Activated naive CD4-positive, alpha-beta T cell treated with anti-CD3 and anti-CD28 coated beads, Interleukin-2, amount 50 U/mL, for 16 hours (primary cell): ENCODE measurements around the gene RNF115.
A peak's percentile ranks its signal among the peaks of the same experiment; 100 is the strongest.
"Not testable (repeated sequence)": the region's sequence is repeated elsewhere in the genome, so short reads cannot be mapped to it uniquely, and the experiment has no call there.

ENCODE experiments used
- DNase-seq: peaks from one replicate; pipeline ENCODE4 v3.0.0-alpha.2; 2020

RNF115 gene

DNA sequence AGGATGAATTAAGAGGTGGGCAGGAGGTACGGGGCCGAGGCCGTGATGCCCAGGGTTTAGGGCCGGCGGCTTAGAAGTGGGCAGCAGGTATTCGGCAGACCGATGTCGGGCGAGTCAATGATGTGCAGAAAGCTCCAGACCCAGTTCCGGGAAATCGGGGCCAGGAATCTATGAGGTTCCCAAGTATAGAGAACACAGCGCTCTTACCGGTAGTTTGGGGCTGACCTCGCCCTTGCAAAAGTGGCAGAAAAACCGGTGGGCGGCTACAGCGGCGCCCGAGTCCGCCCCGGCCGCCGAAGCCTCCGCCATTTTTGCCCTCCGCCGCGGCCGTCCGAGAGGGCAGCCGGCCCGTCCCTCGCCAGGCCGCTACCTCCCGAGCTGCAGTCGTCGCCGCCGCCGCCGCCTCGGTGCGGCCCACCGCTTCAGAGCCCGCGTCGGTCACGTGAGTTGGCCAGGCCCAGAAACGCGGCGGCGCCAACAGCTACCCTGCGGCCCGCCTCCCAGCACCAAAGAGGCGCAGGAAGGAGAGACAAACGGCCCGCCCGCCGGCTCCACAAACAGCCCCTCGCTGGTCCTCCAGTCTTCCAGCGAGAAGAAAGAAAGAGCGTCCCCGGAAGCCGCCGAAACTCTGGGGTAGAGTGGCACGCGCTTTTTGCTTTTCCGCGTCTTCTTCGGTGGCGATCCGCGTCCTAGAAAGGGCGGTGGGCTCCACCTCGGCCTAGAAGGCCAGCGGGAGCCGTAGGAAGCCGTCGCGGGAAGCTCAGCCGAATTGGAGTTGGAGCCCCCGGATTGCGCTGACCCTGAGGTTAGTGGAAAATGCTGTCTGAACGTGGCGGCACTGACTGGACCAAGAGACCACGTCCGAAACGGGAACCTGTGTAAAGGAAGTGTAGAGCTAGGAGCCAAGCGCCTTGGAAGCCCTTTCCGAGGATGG lies at the start of gene RNF115, which contains the start of gene POLR3C:
RNF115 (minus strand) TSS at position 531 of the 934 bp plus-strand sequence; CDS start at position 309, 222 bp downstream.
POLR3C (plus strand) TSS at position 636 of the 934 bp plus-strand sequence. CDS start 1,577 bp downstream, outside the sequence.
- DNase-seq, result peak; percentile 86

DNA sequence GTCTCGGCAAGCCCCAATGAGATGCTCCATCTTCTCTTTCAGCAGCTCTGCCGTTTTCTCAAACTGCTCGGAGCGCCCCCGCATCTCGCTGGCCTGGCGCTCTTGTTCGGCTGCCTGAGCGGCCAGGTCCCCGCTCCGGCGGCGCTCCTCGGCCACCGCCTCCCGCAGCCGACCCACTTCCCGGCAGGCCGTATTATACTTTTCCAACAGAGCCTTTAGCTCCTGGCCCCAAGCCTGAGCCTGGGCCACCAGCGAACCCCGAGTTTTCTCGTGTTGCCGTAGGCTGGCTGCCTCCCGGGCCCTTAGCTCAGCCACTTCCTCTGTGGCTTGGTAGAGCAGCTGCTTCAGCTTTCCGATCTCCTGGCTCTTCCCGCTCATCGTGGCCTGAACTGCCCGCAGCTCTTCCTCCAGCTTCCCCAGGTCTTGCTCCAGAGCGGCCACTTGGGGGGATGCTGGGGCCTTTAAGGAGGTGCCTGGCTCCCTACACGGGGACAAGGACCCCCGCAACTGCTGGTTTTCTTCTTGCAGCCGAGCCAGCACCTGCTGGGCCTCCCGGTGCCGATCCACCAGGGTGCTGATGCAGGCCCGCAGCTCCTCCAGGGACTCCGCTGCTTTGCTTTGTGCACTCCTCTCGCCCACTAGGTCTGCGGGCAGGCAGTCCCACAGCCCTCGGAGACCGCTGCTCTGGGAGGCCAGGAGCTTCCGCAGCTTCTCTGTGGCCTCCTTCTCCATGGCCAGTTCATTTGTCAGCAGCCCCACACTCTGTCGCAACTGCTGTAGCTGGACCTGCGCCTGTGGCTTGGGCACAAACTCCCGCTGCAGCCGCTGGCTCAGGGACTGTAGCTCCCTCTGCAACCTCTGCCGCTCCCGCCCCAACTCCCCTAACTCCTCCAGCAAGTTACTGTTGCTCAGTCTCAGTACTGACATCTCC lies 48.4 kb upstream of the RNF115 start:
- DNase-seq, result peak; percentile 32

DNA sequence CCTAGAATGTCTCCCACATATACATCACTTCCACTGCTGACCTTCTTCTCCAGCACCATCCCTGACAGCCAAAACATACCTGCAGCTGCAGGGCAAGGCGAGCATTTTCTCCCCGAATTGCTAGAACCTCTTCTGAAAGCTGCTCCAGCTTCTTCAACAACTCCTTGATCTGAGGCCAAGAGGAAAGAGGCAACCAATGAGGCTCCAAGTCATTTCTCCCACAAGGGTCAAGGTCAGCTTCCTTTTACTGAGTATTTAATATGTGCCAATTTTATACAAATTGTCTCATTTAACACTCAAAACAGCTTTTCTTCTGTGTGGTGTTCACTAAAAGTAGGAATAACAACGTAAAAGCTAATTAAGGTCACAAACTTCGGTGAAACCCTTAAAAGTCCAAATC lies 44.3 kb upstream of the RNF115 start:
- DNase-seq, result no peak

DNA sequence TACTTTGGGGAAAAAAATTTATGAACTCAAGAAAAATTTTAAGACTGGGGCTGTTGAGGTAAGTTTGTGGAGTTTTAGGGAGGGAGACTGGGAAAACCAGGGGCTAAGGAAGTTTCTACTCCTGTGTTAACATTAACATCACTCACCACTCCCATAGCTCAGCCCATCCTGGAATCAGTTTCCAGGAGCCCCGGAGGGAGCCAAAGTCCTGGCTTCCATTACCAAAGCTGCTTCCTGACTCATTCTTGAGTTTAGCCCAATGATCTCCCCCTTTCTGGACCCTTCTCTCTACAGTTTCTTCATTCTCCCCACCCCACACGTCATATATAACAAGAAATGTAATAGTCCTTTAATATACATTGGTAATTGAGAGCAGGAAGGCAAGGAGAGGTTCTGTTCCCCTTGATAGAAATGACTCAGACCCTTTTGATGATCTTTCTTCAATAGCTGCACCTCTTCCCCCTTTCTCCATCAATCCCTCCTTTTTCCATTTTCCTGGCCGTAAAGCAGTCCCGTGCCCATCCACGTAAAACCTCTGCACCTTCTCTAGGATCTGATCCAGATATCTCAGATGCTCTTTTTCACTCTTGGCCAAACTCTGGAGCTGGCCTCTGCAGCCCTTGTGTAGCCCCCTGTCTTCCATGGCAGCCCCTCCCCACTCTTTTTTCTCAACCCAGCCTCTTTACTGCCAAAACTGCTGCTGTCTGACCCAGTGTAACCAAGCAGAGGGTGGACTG lies 39.6 kb upstream of the RNF115 start:
- DNase-seq, result no peak

DNA sequence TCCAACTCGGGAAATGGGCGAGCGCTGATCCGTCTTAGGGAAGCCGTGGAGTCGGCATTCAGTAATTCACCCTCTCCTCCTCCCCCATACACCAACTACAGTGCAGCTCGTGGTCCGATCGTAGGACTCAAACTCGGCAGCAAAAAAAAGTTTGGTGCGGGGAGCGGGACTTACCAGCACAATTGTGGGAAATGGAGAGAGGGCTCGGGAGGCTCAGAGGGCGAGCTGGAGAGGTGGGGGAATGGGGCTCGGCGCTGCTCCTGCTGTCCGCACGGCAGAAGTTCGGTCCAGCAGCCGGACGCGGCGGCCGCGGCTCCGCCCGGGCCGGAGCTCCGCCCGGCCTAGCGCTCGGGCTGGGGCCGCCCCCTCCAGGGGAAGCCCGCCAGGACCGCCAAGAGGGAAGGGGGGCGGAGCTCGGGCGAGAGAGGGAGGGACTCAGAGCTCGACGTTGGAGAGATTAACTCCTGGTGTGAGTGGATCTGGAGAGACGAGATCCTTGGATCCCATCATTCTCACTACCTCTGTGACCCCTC lies 35.7 kb upstream of the RNF115 start:
- DNase-seq, result peak; percentile 78

DNA sequence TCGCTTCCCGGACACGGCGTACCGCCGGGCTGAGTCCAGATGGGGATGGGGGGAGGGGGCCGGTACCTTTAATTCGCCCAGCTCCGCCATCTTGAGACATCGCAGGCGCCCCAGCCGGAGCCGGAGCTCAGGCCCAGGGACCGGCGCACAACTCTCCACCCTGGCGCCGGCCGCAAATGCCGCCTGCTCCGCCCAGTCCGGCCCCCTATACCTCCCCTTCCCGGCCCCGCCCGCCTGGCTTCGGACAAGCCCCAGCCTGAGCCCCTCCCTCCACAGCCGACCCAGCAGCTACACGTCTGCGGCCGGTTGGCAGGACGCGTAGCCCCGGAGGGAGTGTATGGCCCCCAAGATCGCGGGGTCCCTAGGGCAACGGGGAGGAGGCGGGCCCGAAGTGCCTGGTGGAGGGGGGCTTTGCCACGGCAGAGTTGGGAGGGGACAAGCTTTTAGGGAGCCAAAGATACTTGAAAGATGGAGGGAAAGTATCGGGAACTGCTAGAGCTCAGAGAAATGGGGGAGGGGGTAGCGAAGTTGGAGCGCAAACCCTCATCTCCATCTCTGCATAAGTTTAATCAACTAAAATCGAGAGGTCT lies 35.1 kb upstream of the RNF115 start, which contains the start of gene PIAS3:
PIAS3 (minus strand) TSS at position 181 of the 590 bp plus-strand sequence; CDS start at position 90, 91 bp downstream.
- DNase-seq, result peak; percentile 83

DNA sequence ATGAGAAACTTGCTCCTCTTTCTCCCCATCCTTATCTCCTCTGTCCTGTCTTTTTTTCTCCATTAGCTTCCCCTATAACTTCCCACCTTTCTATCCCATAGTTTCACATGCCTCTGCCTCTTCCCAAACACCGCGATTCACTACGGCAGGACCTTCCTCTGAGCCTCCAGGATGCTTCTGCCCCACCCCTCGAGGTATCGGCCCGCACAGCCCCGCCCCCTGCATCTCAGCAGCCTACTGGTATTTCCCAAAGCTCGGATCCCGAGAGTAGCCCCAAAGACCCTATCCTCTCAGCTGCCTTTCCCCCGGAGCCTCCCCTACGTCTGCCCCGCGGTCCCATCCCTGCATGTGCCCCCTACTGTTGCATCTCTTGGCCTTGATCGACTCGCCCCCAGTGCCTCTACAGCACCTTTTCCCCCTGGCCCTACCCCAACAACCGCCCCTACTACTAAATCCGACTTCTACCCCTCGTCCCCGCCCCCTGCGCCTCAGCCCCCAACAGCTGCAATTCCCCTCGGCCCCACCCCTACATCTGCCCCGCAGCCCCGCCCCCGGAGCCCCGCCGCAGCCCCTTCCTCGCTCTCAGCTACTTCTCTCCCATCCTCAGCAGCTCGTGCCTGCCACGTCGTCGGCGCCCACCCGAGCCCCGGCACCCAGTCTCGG lies 34.5 kb upstream of the RNF115 start:
- peak; percentile 72 for DNase-seq

DNA sequence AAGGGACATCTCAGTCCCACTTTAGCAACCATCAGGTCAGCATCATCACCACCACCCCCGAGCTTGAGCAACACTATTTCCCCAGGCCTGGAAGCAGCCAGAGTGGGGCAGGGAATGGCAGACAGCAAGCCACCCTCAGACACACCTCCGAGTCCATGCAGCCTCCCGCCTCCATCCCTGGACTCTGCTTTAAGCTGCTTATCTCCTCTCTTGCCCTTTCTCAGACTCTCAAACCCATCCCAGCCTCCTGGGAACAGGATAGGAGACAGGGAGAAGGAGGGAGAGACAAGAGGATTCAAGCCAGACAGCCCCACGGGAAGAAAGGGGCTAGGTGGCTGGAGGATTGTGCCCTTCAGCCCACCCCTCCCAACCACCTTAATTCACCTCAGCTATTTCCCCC lies 33.3 kb upstream of the RNF115 start:
- no peak for DNase-seq

DNA sequence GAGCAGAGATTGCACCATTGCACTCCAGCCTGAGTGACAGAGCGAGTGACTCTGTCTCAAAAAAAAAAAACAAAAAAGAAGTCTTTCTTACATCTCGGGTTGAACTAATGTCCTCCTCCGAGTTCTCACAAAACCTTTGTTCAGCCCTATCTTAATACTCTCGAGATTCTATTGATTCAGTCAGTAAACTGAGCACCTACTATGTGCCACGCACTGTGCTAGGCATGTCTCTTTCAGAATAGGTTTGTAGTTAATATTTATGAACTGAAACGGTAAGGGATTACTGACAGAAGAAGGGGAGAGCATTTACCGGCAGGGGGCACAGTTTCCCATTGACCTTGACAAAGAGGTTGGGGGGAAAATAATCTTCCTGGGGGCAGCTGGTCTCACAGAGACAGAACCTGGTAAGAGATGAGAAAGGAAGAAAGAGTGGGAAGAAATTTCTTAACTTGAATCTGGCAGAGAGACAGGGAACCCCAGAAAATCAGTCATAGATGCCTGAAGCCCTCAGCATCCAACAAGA lies 31.6 kb upstream of the RNF115 start:
- no peak for DNase-seq

DNA sequence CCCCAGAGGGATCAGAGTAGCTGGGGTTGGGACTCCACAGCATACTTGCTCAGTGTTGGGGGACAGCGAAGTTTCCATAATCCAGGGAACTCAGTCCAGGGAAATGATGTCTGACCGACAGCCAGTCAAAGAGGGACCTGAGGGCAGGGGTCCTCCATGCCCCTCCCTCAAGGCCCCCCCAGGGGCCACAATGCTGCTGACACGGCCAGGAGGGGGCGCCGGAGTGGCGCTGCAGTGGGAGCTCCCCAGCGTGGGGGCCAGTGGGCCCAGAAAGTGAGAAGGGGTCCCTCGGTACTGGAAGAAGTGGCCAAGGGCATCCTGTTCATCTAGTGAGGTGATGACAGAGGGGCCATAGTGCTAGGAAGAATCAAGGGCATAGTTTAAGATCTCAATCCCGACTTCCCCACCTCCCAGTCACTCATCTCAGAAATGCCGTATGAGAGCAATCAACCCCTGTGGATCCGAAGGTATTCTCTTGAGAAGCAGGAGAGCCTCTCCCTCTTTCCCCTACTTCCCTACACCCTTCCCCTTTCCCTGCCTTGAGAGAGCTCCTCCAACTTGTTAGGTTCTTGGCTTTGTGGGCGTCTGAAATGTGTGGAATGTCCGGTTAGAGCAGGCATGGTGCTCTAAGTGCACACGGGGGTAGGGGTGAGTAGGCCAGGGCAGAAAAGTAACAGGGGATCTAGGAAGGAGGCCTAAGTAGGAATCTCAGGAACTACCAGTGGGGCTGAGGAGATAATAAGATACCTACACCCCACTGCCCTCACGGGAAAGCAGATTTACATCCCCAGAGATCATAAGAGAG lies 25.7 kb upstream of the RNF115 start:
- DNase-seq, result no peak

DNA sequence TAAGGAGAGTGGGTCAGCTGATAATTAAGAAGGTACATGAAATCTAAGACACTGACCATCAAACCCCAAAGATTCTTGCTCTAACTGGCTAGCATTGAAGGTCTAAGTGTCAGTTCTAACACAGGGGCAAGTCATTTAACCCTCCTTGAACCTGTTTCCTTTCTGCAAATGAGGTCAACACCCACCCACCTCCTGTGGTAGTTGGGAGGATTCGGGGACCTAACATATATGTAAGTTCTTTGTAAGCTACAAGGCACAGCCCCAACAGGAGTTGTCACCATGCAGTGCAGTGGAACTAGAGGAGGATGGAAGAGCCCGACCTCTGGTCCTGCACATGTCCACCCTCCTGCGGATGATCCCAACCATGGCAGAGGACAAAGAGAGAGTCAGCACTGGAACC lies 23.9 kb upstream of the RNF115 start:
- no peak for DNase-seq

DNA sequence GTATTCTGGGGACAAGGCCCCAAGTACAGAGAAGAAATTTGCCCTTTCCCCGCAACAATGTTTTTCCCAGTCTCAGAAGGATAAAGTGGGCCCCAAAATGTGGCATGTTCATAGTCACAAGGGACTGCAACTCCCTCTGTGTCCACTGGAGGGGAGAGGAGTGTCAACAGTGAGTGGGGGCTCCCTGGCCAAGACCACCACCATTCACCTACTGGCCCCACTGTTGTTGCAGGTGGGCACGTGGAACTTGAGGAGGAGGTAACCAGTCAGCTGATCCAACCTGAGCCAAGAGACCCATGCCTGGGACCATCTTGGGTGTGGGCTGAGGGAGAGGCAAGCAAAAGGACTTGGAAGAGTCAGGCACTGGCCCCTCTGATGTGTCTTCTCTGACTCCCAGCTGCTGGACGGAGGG lies 22.3 kb upstream of the RNF115 start:
- peak; percentile 41 for DNase-seq

DNA sequence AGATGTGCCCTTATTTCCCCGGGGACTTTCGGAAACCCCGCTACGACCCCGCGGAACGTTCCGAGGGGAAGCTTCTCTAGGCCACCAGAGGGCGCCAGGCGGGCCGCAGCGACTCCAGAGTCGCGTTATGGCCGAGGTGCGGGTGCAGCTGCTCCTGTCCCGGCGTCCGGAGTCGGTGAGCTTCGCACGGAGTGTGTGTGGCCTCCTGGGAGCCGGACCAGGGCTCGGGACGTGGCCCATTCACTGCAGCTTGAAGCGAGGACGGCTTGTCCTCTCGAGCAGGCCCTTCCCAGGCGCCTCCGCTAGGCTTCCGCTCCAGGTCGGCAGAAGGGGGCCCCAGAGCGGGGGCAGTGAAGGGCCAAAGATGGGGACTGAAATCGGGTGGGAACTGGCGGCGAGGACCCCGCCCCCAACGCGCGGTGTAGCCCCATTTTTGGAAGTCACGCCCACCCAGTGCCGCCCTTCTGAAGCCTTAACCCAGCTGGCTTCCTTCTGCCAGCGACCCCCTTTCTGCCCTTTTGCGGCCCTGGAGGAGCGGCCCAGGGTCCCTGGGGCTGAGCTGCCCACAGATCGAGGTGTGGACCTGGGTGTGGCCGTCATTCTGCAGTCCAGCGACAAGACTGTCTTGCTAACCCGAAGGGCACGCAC lies 21.7 kb upstream of the RNF115 start, which contains the start of gene NUDT17:
NUDT17 (plus strand) TSS at position 117 of the 648 bp plus-strand sequence; CDS start at position 128, 11 bp downstream.
- DNase-seq, result peak; percentile 79

DNA sequence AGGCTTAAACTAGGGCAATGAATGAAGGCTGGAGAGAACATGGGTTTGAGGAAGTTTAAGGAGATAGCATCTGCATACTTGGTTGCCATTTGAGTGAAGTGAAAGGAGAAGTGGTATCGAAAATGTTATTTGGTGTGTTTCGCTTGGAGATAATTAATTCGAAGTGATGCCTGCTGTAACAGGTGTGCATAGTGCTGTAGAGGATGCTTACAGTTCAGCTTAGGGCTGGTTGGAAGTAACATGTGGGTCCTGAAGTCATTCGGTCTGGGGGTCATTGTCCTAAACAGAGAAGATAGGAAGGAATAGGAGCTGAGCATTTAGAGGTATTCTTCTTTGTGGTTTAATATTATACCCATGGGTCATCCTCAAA lies 21.2 kb upstream of the RNF115 start:
- DNase-seq, result no peak

DNA sequence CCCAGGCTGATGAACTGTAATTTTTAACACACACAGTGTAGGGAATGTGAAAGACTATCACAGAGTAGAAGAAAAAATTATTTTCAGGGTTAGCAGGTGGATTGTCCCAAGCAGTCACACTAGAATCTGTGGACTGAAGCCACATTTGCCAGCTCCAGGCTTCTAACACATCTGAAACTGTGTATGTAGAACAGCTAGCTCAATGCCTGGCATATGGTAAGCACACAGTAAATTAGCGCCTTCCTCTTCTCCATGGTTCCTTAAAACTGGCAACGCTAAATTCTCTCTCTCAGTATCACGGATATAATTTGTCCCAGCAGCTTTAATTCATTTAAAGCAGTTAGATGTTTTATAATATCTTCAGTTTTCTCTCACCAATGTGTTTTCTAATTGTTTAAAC lies 19.1 kb upstream of the RNF115 start:
- no peak for DNase-seq

DNA sequence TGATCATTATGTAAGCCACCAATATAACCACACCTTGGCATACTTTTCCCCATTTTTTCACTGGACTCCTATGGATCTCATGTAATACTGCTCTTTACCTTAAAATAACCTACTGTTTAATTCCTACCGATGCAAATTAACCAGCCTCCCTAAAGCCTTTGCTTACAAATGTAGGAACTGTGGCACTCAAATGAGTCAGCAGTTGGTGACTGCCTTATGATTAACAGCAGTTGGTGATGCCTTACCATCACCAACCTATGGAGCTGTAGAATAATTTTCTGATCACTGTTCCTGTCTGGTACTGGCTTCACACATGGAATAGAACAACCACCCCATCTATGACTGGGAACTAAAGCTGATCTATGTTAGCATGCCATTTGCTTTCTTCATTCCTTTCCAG lies 13.8 kb upstream of the RNF115 start:
- no peak for DNase-seq

DNA sequence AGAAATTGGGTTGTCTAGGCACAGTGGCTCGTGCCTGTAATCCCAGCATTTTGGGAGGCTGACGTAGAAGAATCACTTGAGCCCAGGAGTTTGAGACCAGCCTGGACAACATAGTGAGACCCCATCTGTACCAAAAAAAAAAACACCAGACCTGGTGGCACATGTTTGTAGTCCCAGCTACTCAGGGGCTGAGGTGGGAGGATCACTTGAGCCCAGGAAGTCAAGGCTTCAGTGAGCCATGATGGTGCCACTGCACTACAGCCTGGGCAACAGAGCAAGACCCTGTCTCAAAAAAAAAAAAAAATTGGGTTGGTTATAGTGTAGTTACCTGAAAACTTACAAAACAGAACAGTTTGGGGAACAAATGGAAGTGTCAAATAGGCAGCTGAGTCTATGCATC lies 6.9 kb upstream of the RNF115 start:
- DNase-seq, result not testable (repeated sequence)

DNA sequence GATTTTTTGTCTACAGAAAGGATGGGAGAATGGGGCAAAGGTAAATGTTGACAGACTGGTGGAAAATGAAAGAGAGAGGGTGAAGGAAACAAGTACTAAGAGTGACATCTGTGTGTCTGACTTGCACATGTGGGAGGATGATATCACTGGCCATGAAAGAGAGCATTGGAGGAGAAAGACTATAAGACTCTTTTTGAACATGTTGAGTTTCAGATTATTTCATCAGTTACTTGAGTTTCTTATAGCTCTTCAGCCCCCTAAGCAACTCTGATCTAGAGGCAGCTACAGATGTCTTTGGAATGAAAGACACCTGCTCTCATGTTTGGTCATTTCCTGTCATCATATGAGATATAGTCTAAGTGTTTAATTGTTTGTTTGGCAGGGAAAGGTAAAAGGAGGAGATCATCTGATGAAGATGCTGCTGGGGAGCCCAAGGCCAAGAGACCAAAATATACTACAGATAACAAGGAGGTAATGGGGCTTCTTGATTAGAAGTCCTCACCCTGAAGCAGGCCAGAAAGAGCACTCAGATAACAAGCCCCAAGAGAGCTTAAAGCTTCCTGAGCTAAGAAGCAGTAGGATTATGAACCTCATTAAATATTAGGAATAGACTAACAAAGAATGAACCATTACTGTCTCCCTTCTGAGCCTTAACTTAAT lies 4.6 kb upstream of the RNF115 start:
- DNase-seq, result peak; percentile 18

DNA sequence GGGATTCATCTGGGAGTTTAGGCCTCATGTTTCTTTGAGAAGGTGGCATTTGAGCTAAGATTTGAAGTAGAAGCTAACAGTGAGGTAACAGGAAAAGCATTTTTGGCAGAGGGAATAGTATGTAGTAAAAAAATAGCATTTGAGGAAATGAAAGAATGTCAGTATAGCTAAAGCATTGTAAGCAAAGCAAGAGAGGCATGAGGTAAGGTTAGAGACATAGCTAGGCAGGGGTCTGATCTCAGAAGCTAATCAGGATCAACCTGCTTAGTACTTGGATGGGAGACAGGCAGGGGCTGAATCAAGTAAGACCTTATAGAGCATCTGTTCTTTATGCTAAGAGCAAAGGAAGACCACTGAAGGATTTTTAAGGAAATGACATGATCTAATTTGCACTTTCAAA lies 4.1 kb upstream of the RNF115 start:
- DNase-seq, result no peak
